GM18909 (cell line): ENCODE data around the gene DSN1.

Experiments
- ATAC-seq: cut with Tn5 transposase; IDR thresholded peaks from one replicate; pipeline ENCODE4 v1.9.1; 2021; ENCODE audit warnings: mild to moderate bottlenecking; ENCODE audit not compliant: unreplicated experiment, poor library complexity

DSN1 gene

DNA sequence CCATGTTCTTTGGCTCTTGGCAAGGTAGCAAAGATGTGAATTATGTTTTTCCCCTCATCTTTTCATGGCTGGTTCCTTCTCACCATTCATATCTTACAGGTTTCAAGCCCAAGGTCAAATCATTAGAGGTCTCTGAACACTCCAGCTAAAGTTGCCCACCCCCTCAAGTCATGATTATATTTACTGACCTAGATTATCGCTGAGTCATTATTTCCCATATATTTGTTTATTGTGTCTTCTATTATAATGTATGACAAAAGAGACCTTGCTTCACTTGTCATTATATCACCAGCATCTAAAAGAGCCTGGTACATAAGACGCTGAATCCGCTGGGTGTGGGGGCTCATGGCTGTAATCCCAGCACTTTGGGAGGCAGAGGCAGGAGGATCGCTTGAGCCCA, 12.4 kb downstream of the DSN1 start:
- no peak for ATAC-seq

DNA sequence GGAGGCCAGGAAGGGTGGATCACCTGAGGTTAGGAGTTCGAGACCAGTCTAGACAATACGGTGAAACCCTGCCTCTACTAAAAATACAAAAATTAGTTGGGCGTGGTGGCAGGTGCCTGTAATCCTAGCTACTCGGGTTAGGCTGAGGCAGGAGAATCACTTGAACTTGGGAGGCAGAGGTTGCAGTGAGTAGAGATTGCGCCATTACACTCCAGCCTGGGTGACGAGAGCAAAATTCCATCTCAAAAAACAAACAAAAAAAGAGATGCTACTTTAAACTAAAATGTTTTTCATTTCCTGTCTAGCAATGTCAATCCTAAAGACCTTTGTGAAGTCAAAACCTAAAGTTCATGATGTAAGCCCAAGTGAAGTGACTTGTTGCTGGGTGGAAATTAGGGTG, 12.9 kb downstream of the DSN1 start:
- ATAC-seq, result no peak

DNA sequence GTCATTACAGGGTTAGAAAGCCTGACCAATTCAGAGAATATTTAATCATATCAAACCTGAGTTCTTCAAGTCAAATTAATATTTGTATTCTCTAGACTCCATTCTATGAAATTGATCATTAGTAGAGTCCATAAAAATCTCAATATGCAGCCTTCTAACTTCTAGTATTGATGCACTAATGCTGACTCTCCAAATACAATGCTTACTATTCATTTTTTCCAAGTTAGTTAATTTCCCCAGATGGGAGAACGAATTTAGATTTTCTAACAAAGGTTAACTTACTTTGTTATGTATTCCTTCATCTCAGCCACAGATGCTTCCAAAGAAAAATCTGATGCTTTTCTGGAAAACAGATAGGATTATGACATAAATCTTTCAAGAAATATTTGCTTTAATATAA, 15.3 kb downstream of the DSN1 start:
- ATAC-seq, result no peak

DNA sequence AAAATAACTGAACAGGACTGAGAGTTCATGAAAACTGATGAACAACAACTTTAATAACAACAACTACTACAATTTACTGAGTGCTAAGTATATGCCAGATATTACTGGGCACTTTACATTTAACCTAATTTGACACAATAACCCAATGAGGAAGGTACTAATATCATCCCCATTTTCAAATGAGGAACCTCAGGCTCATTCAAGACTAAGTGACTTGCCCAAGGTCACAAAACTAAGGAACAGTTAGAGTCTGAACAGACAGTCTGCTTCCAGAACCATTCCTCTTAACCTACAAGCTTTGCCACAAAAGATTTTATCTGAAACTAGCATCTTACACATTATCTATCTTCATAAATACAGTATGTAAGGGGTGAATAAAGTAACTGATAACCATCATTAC, 17.1 kb downstream of the DSN1 start:
- no peak for ATAC-seq

DNA sequence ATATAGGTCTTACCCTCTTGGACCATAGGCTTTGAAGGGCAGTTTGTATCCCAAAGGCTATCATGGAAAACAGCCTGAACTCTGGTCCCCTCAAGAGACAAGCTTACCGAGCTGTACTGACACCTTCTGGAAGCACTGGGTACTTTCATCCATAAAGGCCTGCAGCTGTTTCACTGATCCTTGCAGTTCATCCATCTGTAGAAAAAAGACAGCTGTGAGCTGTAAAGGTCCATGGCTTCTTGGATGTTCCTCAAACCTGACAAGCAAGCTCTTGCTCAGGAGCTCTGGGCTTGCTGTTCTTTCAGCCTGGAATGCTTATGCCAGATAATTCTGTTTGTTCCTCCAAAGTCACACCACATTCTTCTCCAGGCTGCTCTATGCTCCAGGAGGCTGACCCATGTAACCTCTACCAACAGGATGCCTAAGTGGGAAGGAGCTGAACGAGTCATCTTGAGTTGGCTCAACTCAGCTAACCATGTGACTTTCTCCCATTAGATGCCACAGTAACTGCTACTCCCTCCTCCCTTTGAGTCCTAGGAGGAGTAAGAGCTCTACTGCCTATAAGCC, 18.8 kb downstream of the DSN1 start:
- ATAC-seq, result no peak

DNA sequence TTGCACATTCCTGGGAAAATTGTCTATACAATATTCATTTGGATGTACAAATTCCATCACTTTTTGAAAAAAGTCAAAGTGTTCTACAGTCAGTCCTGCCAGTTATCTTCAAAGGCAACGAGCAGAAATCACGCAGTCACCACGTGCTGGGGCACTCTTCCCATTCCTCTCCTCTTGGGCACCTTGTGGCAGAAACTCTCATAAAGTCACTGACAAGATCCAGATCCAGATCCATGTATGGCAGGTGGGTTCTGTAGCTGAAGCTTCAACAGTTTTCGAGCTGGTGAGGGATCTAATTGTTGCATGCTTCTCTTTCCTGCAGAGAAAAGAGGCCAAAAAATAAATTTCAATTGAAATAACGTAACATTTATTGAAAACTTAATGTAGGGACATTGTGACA, 21.0 kb downstream of the DSN1 start:
- no peak for ATAC-seq

DNA sequence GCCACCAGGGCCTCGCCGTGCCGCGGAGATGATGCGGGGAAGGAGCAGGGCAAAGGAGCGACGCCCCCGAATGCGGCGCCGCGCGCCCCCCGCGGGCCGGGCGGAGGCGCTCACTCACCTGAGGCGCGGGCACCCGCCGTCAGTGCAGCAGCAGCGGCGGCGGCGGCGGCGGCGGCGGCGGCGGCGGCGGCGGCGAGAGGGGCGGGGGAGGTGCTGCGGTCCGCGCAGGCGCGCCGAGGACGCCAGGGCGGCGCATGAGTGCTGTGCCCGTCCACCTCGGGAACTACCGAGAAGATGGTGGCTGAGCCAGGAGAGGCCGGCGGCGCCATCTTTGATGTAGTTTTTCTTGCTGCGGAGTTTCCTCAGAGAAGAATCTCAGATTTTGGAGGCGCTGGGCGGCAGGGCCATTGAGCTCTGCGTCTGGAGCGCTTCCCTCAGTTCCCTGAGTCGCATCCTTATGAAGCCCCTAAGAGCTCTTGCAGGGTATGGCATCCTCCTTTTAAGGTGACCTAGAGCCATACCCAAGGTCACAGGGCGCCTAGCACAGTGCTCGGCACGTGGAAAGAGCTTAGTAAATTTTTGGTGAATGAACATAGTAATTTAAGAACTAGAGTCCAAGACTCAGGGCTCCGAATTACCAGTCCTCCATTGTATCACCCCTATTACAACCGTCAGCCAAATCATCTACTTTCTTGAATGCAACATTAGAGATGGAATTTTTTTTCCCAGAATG, 27.5 kb downstream of the DSN1 start, which contains the start of gene NDRG3:
Gene NDRG3 (minus strand): TSS at position 164 of the 733 bp plus-strand sequence. CDS start 24,355 bp downstream, outside the sequence.
- ATAC-seq, result peak; percentile 92

DNA sequence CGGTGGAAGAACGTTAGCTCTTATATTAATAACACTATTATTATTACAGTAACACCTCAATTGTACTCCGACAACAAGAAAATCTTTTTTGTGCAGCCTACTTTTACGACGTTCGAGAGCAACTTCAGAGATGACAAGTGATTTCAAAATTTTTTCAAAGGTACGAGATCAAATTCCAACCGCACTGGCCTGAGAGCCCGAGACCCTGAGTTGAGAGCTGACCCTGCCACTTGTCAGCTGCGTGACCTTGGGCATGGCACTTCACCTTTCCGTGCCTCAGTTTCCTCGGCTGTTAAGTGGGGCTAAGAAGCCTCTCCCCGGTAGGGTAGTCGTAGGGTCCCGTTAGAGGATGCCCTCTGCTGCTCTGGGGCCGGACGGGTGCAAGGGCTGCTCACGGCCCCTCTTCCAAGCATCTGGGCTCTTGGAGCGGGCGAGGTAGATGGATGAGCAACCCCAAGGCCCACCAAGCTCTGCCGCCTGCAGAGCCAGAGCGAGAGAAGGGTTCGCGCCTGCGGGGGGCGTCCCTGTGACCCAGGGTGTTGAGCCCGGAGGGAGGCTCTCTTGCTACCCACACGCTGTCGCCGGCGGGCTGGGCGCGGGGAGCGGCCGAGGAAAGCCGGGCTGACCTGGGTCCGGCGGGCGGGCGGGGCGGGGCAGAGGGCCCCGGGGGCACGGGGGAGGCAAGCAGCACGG, 28.2 kb downstream of the DSN1 start:
- ATAC-seq, result peak; percentile 43

DNA sequence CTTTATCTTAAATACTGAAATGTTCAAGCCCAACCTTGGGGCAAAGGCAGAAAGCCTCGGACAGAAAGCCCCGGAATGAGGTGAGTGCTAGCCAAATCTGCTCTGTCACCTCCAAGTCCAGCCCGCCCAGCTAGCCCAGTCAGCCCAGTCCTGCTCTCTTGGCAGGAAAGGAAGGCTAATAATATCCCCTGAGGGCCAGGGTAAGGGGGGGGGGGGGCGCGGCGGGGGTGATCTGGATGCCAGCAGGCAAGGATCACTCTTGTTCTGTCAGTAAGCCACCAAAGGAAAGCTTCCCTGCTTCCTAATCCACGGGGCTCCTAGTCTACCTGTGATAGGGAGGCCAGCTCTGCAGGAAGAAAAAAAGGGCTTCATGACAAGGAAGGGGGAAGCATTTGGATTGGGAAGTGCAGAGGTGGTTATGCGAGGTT, 28.8 kb downstream of the DSN1 start:
- no peak for ATAC-seq

DNA sequence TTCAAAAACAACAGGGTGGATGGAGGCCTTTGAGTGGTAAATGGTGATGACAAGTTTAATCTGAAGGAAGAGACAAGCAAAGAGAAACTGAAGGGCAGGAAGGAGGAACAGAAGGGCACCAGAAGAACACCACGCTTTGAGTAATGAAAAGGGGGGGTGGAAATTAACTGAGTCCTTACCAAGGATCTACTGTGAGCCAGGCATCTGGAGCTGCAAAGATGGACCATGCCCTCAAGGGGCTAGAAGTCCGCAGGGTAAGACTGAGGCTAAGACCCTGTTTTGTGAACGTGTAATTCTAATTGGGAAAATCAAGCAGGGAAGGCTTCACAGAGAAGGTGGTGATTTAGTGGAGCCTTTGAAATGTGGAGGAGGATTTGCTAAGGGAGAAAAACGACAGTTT, 29.3 kb downstream of the DSN1 start:
- ATAC-seq, result no peak

DNA sequence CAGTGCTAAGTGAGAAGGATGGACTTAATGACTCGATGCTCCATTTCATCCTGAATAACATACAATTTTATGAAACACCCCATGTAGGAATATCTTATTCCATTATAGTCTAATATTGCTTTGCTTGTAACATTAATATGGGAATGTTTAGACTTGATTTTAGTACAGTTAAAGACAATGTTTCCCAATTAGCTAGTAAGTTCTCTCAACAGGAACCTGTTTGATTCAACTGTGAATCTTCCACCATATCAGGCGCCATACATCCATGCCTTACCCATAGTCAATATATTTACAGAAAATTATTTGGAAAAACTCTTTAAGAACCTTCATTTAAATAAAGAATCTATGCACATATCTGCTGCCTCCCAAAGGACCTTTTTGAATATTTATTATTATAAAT, 31.0 kb downstream of the DSN1 start:
- no peak for ATAC-seq

DNA sequence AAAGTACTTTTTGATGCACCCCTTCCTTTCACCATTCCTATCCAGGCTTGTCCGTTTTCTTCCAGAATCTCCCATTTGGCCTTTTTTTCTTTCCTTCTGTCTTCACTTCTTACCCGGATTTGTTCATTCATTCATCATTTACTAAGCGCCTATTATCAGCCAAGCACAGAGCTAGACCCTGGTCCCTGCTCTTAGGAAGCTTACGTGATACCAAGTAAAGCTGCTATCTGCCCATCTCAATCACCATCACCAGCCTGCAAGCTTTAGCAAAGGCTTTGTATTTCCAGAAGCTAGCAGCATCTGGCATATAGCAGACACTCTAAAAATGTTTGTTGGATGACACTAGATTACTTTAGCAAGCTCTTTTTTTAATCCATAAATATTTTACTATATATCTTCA, 32.5 kb downstream of the DSN1 start:
- no peak for ATAC-seq

DNA sequence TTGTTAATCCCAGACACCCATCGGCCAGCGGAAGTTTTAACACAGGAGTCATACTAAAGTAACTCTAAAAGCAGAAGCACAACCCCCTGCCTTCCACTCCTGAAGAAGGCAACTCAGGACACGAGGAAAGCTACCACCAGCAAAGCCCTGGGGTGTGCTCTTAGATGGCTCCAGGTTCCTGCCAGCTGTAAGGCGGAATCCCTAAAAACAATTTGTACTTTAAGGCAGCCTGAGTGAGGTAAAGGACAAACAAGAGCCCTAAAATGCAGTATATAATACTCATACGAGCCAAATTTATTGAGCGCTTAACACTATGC, 36.4 kb downstream of the DSN1 start:
- no peak for ATAC-seq

DNA sequence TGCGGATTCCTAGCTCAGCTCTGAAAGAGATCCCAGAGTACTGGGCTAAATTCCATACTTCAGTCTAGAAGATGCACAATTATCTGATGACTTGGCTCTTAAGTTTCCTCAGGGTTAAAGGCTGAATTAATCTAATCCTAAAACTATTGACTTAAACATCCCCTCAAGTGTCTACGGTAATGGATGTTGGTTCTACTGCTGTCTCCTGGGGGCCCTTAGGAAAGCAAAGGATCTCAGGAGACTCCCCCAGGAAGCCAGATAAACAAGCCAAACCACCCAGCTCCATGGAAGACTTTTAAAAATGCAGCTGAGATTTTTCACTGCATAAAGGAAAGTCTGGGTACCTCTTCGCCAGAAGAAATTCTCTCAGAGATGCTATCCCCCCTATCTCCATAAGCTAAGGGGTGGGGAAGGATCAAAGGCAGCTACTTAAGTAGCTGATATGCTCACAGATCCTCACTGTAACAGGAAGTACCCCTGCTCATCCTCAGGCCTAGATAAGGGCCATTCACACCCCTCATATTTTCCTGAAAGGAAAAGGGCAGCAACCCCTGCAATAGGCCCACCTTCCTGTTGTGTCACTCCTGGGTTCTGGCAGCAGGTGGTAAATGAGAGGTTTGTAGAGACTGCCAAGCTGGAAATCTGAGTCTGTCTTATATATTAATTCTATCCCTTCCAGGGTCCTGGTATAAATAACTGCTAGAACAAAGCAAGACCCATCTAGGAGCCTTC, 36.9 kb downstream of the DSN1 start:
- no peak for ATAC-seq

DNA sequence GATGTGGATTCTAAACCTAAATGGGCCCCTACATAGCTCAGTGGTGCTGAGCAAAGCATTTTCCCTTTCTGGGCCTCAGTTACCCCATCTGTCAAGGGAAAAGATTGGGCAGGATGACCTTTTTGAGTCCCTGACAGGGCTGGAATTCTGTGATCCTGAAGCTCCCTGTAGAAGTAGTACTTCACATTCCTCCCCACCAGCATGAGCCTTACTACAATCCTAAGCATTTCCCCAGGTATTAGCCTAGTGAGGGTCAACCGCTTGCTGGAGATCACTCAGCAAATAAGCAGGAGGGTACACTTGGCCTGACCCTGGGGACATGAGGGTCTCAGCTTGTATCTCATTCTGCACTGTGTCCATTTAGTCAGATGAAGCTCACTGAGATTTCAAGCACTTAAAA, 41.1 kb downstream of the DSN1 start:
- ATAC-seq, result no peak

DNA sequence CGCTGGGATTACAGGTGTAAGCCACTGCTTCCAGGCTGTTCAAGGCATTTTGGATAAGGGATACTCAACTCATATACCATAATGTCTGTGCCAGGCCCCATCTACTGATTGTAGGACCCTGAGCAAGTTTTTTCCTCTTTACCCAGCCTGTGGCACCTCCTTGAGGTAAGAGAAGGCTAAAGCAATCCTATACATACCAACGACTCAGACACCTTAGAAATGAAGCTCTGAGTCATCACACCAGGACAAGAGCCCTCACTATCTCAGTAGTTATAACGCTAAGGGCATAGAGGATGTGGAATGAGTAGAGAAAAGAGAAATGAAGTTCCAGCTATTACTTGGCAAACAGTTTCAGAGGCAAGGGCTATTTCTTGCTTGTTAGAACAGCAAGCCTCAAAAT, 44.6 kb downstream of the DSN1 start:
- ATAC-seq, result no peak

DNA sequence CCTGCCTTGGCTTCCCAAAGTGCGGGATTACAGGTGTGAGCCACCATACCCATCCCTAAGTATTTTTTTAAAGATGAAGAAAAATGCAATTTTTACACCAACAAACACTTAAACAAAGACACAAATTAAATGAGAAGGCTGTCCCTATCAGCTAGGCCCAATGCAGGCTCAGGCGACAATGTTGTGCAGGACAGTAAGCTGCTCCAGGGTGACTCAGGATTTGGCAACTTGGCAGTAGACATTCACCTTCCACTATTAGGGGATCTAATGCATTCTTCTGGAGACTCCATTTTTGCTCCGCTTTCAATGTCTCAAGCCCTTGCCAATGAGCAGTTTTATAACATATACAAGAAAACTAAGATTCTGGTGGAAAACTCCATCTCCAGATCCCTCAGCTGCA, 47.4 kb downstream of the DSN1 start:
- ATAC-seq, result no peak

DNA sequence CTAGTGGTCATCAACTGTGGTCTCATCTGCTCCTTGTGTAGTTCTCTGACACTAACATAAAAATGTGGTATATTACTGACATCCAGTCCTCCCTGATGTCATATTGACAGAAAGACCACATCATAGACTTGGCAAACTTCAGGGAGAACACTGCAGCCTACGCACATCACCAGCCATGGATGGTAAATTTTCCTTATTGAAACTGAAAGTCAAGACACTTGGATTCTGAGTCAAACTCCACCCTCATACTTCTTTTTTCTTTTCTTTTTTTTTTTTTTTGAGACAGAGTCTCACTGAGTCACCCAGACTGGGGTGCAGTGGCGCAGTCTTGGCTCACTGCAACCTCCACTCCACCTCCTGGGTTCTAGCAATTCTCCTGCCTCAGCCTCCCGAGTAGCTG, 53.1 kb downstream of the DSN1 start:
- no peak for ATAC-seq

DNA sequence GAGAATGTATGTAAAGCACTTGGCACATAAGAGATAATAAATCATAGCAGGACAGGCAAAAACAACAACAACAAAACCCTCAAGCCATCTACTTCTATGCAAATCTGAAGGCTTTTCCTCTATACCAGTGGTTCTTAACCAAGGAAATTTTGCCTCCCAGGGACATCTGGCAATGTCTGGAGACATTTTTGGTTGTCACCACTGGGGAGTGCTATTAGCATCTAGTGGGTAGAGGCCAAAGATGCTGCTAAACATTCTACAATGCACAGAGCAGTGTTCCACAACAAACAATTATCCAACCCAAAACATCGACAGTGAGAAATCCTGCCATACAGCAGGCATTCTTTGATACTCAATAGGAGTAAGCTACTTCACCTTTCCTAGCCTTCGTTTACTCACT, 55.9 kb downstream of the DSN1 start:
- ATAC-seq, result no peak

DNA sequence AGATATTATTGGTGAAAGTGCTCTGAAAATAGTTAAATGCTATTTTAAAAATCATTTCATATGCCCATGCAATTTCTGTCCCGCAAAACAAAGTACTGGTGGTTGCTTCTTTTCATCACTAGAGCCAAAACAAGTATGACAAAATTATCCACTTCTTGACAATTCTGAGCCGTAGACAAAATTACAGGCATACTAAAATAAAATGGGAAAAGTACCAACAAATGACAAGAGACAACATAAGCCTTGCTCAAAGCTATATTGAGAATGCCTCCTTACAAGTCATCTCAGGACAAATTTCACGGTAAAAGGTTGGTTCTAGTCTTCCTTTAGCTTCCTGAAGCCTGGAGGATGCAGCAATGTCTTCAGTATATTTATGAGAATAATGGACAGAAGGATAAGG, 56.5 kb downstream of the DSN1 start:
- no peak for ATAC-seq

DNA sequence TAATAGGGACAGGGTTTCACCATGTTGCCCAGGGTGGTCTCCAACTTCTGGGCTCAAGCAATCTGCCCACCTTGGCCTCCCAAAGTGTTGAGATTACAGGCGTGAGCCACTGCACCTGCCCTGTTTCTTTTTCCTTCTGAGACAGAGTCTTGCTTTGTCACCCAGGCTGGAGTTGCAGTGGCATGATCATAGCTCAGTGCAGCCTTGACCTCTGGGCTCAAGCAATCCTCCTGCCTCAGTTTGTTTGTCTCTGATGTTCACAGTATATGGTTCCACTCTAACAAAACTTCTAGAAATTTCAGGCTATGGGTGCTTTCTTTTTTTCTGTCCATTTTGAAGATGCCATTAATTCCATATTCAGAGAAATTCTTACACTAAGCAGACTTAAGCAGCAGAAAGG, 60.8 kb downstream of the DSN1 start:
- no peak for ATAC-seq
